Neural cell (in vitro differentiated cells): ENCODE measurements around the gene ARSK.

Experiments used
- CTCF ChIP-seq: fragments of 450-650 bp; IDR thresholded peaks from 2 replicates; pipeline ENCODE4 v1.5.1; 2014; ENCODE audit warnings: antibody characterized with exemption, mild to moderate bottlenecking, moderate library complexity; ENCODE audit not compliant: poor library complexity, severe bottlenecking
- EZH2 ChIP-seq: fragments of 200-600, 300-800 bp; shearing (Covaris generic), sonication (generic); IDR thresholded peaks from 2 replicates; pipeline ENCODE4 v1.6.1; 2014; ENCODE audit warnings: antibody characterized with exemption, low read length, borderline replicate concordance, mild to moderate bottlenecking; ENCODE audit not compliant: insufficient read depth, poor library complexity, severe bottlenecking
- POLR2AphosphoS5 ChIP-seq: IDR thresholded peaks from 2 replicates; pipeline ENCODE4 v1.6.1; 2012
- RAD21 ChIP-seq: fragments of 450-650 bp; conservative IDR thresholded peaks from 2 replicates; pipeline ENCODE4 v1.6.1; 2014; ENCODE audit warnings: antibody characterized with exemption, mild to moderate bottlenecking, moderate library complexity
- TAF1 ChIP-seq: IDR thresholded peaks from 2 replicates; pipeline ENCODE4 v1.6.1; 2012; ENCODE audit warnings: low read depth
- TF ChIP-seq, protein P1 (sequence below): IDR thresholded peaks from 2 replicates; pipeline ENCODE4 v1.6.1; 2012; ENCODE audit warnings: borderline replicate concordance

DNA sequence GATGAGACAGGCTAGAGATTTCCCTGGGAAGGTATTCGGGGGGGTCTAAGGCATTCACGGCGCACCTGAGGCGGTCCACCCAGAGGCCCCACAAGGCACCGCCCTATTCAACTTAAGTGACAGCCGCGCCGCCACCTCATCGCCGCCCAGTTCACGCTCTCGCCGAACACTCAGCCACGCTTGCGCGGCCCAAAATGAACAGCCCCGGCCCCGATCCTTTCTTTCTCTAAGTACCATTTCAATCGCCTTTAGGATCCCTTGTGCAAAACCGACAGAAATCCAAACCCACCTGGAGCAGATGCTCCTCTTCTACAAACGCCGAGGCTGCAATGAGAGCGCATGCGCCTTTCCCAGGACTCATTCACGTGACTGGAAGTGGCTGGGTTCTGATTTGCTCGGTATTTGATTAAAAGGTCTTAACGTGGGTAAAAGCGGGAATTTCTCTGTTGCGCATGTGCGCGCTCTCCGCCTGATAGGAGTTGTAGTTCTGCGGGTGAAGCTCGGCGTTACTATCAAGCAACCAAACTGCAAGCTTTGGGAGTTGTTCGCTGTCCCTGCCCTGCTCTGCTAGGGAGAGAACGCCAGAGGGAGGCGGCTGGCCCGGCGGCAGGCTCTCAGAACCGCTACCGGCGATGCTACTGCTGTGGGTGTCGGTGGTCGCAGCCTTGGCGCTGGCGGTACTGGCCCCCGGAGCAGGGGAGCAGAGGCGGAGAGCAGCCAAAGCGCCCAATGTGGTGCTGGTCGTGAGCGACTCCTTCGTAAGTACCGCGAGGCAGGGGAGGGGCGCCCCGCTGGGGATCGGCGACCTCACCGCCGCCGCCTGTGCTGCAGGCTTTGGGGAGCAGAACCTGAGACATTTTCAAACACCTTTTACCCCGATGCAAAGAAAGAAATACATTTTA is at the start of gene ARSK, which contains the start of gene SKIC3:
- TF ChIP-seq CTCF (peak; percentile 65), TAF1 (peak; percentile 85), POLR2AphosphoS5 (peak; percentile 89), RAD21 (peak; percentile 70), EZH2 (no peak)
- TF ChIP-seq, protein P1, sequence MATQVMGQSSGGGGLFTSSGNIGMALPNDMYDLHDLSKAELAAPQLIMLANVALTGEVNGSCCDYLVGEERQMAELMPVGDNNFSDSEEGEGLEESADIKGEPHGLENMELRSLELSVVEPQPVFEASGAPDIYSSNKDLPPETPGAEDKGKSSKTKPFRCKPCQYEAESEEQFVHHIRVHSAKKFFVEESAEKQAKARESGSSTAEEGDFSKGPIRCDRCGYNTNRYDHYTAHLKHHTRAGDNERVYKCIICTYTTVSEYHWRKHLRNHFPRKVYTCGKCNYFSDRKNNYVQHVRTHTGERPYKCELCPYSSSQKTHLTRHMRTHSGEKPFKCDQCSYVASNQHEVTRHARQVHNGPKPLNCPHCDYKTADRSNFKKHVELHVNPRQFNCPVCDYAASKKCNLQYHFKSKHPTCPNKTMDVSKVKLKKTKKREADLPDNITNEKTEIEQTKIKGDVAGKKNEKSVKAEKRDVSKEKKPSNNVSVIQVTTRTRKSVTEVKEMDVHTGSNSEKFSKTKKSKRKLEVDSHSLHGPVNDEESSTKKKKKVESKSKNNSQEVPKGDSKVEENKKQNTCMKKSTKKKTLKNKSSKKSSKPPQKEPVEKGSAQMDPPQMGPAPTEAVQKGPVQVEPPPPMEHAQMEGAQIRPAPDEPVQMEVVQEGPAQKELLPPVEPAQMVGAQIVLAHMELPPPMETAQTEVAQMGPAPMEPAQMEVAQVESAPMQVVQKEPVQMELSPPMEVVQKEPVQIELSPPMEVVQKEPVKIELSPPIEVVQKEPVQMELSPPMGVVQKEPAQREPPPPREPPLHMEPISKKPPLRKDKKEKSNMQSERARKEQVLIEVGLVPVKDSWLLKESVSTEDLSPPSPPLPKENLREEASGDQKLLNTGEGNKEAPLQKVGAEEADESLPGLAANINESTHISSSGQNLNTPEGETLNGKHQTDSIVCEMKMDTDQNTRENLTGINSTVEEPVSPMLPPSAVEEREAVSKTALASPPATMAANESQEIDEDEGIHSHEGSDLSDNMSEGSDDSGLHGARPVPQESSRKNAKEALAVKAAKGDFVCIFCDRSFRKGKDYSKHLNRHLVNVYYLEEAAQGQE: peak; percentile 18
